ENCODE measurements around the gene RNF180.
"Not testable (repeated sequence)": the region's sequence is repeated elsewhere in the genome, so short reads cannot be mapped to it uniquely, and the experiment has no call there.

Gene RNF180

DNA sequence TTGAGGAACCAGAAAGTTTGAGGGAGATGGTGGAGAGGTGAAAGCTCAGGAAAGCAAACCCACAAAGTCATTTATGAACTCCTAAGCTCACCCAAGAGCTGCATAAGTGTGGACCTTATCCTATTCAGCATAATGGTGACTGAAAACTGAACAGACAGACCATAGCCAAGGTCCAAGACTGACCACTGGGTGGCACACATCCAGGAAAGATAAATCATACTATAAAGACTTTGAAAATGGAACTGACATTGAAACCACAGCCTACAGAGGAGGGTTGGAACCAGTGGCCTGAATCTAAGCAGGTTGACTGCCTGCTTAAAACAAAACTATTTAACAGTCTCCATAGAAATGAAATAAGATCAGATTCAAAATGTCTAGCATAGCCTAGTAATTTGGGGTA lies 219.1 kb downstream of the RNF180 start:
- DNase-seq (ENCODE audit: low read depth in 2 of 2) = no peak

DNA sequence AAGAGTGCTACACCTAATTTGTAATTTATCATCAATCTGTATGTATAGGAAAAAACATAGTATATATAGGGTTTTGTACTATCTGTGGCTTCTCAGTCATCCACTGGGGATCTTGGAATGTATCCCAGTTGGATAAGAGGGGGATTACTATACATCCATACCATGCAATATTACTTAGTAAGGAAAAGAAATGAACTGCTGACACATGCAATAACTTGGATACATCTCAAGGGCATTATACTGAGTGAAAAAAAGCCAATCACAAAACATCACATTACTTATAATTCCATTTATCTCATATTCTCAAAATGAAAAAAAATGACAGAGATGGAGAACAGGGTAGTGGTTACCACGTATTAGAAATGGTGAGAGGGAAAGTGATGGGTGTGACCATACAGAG lies 231.9 kb downstream of the RNF180 start:
- no peak for DNase-seq (ENCODE audit: low read depth in 2 of 2)

DNA sequence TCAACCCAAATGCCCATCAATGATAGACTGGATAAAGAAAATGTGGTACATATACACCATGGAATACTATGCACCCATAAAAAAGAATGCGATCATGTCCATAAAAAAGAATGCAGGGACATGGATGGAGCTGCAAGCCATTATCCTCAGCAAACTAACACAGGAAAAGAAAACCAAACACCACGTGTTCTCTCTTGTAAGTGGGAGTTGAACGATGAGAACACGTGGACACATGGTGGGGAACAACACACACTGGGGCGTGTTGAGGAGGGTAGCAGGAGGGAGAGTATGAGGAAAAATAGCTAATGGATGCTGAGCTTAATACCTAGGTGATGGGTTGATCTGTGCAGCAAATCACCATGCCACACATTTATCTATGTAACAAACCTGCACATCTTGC lies 233.1 kb downstream of the RNF180 start:
- DNase-seq (ENCODE audit: low read depth in 2 of 2) = not testable (repeated sequence)

DNA sequence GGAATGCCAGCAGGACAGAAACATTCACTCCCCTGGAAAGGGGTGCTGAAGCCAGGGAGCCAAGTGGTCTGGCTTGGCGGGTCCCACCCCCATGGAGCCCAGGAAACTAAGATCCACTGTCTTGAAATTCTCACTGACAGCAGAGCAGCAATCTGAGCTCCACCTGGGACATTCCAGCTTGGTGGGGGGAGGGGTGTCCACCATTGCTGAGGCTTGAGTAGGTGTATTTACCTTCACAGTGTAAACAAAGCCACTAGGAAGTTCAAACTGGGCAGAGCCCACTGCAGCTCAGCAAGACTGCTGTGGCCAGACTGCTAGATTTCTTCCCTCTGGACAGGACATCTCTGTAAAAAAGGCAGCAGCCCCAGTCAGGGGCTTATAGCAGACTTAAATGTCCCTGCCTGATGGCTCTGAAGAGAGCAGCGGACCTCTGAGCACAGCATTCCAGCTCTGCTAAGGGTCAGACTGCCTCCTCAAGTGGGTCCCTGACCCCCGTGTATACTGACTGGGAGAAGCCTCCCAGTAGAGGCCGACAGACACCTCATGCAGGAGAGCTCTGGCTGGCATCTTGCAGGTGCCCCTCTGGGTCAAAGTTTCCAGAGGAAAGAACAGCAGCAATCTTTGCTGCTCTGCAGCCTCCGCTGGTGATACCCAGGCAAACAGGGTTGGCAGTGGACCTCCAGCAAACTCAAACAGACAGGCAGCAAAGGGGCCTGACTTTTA lies 241.6 kb downstream of the RNF180 start:
- DNase-seq (ENCODE audit: low read depth in 2 of 2) = not testable (repeated sequence)

DNA sequence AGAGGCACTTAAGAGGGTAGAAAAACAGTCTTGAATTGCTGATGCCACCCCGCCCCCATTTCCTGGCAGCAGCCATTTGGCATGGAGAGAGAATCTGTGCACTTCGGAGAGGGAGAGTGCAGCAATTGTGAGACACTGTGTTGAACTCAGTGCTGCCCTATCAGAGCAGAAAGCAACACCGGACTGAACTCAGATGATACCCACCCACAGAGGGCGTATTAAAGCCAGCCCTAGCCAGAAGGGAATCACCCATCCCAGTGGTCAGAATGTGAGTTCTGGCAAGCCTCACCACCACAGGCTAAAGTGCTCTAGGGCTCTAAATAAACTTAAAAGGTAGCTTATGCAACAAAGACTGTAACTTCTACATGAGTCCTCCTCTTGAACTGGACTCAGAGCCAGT lies 251.7 kb downstream of the RNF180 start:
- DNase-seq (ENCODE audit: low read depth in 2 of 2) = no peak

DNA sequence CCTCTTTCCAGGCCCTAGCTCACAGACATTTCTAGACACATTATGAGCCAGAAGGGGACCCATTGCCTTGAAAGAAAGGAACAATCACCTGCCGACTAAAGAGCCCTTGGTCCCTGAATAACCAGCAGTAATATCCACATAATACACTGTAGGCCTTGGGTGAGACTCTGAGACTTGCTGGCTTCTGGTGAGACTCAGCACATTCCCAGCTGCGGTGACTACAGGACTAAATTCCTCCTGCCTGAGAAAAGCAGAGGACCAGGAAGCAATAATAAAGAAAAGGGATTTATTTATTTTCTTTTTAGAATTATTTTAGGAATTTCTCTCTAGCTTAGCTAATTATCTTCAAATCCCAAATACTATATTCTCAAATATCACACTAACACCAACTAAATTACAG lies 252.4 kb downstream of the RNF180 start:
- DNase-seq (ENCODE audit: low read depth in 2 of 2) = no peak

All from stimulated activated CD4-positive, alpha-beta T cell treated with anti-CD3 and anti-CD28 coated beads, Interleukin-12 subunit alpha, Interleukin-12 subunit beta, amount 100 ng/mL, for 24 hours (primary cell).